Measurements from ENCODE around the gene LHX3. TPM values are rescaled to one million over a fixed set of nuclear protein-coding genes. Genes with fewer than 3 reads are reported as not detected.

The LHX3 gene
- polyA plus RNA-seq, 2 of the 4 experiments (the other 2 are of a cell fraction): 0.03 TPM; not detected in 1

DNA sequence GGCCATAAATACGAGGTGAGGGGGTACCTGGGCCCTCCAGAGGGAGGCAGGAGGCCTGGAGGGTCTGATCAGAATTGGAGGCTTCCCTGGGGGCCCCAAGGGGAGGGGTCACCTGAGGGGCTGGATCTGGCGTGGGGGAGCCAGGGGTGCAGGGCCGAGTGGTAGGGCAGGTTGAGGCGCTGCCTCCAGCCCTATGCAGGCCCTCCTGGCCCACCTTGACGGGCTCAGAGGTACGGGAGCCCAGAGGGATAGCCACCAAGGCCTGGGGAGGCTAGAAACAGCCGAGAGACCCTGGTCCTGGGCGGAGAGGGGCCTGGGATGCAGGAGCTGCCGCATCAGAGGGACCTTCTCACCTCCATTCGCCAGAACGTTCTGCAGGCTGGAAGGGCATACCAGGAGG, 24.3 kb downstream of the LHX3 start:
- no peaks in the 10 kb centered on the region for H3K4me1 ChIP-seq
- no peak for ATAC-seq
- no peak for FAIRE-seq
- no peak for TF ChIP-seq PHF8 (IDR thresholded peaks at IDR 0.05; ENCODE audit: borderline replicate concordance, low read depth)
- no peak for TF ChIP-seq EP300 (IDR thresholded peaks at IDR 0.05)
- H3K9me3 ChIP-seq: no peaks in the 10 kb centered on the region
- CTCF ChIA-PET: interaction anchor here (0.5 to 1.4 kb wide), 2 partner anchors 10 to 921 kb away, joined by 3 to 4 read pairs; no protein-coding TSS in a partner anchor
- no peak overlapping the region for H3K4me2 ChIP-seq
- no peak overlapping the region for H3K27ac ChIP-seq
- POLR2A ChIA-PET: no interaction called here
- no peak overlapping the region for H3K4me3 ChIP-seq
- DNase-seq (ENCODE audit: low read depth in 1 of 2, low spot score in 1 of 2): no peak
- 50% methylated on average over 10 of the region's 11 CpGs for WGBS (ENCODE audit: missing lambda C conversion rate)

DNA sequence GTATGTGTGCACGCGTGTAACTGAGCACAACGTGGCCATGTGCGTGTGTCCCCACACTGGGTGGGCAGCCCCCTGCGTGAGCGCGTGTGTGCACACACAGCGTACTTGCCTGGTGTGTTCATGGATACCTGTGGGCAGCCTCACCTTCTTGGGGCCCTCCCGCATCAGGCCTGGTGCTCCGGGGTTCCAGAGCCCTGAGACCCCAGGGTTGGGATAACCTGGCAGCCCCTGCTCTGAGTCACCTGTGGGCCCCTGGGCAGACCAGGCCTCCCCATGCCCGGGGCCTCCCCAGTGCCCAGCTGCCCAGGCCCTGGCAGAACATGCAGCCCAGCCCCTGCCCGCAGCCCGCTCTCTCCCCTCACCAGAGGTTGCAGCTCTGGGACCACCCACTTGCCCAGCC, 25.2 kb downstream of the LHX3 start:
- WGBS (ENCODE audit: missing lambda C conversion rate): 89% methylated on average over 11 of the region's 13 CpGs
- Histone ChIP-seq H3K4me1 (no peaks in the 10 kb centered on the region), H3K4me3 (no peak overlapping the region), H3K9me3 (no peaks in the 10 kb centered on the region), H3K27ac (no peak overlapping the region), H3K4me2 (no peak overlapping the region)
- ATAC-seq (no peak), DNase-seq (ENCODE audit: low read depth in 1 of 2, low spot score in 1 of 2) (no peak), FAIRE-seq (no peak)
- ChIA-PET CTCF (interaction anchor here (1.4 kb wide), 1 partner anchor 9 kb away, joined by 4 read pairs; no protein-coding TSS in a partner anchor), POLR2A (no interaction called here)
- TF ChIP-seq, protein P1, sequence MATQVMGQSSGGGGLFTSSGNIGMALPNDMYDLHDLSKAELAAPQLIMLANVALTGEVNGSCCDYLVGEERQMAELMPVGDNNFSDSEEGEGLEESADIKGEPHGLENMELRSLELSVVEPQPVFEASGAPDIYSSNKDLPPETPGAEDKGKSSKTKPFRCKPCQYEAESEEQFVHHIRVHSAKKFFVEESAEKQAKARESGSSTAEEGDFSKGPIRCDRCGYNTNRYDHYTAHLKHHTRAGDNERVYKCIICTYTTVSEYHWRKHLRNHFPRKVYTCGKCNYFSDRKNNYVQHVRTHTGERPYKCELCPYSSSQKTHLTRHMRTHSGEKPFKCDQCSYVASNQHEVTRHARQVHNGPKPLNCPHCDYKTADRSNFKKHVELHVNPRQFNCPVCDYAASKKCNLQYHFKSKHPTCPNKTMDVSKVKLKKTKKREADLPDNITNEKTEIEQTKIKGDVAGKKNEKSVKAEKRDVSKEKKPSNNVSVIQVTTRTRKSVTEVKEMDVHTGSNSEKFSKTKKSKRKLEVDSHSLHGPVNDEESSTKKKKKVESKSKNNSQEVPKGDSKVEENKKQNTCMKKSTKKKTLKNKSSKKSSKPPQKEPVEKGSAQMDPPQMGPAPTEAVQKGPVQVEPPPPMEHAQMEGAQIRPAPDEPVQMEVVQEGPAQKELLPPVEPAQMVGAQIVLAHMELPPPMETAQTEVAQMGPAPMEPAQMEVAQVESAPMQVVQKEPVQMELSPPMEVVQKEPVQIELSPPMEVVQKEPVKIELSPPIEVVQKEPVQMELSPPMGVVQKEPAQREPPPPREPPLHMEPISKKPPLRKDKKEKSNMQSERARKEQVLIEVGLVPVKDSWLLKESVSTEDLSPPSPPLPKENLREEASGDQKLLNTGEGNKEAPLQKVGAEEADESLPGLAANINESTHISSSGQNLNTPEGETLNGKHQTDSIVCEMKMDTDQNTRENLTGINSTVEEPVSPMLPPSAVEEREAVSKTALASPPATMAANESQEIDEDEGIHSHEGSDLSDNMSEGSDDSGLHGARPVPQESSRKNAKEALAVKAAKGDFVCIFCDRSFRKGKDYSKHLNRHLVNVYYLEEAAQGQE (IDR thresholded peaks at IDR 0.05): no peak
- TF ChIP-seq ELK1 (IDR thresholded peaks at IDR 0.05; ENCODE audit: low read depth, low read length) (no peak), CHD4 (IDR thresholded peaks at IDR 0.05; ENCODE audit: borderline replicate concordance) (no peak), ZFP36 (IDR thresholded peaks at IDR 0.05; ENCODE audit: borderline replicate concordance, partially characterized antibody) (no peak), POLR2AphosphoS2 (conservative IDR thresholded peaks at IDR 0.05; ENCODE audit: low read length) (no peak), NFE2L2 (conservative IDR thresholded peaks at IDR 0.05; ENCODE audit: low read length) (no peak), MYC (IDR thresholded peaks at IDR 0.05; ENCODE audit: borderline replicate concordance, low read length) (no peak), USF2 (IDR thresholded peaks at IDR 0.05) (no peak), CBX2 (IDR thresholded peaks at IDR 0.05; ENCODE audit: borderline replicate concordance, low read depth) (no peak), EP300 (IDR thresholded peaks at IDR 0.05) (no peak)

- no peak for FAIRE-seq
- H3K4me2 ChIP-seq: no peak overlapping the region
- WGBS (ENCODE audit: missing lambda C conversion rate): 60% methylated on average over 12 of the region's 12 CpGs
- no peaks in the 10 kb centered on the region for H3K4me1 ChIP-seq
- ChIA-PET CTCF (interaction anchor here (0.8 to 2.5 kb wide), 6 partner anchors 11 to 212 kb away, joined by 3 to 13 read pairs (median 3); no protein-coding TSS in a partner anchor), POLR2A (no interaction called here)
- no peak overlapping the region for H3K4me3 ChIP-seq
- no peaks in the 10 kb centered on the region for H3K9me3 ChIP-seq
- peak; percentile 5 to 37; a peak in 3 of 6 replicates for ATAC-seq
- DNase-seq (ENCODE audit: low read depth in 1 of 2, low spot score in 1 of 2): no peak
- no peak overlapping the region for H3K27ac ChIP-seq
- TF ChIP-seq JUN (IDR thresholded peaks at IDR 0.05) (no peak), HOXA7 (CRISPR knock-in tag; IDR thresholded peaks at IDR 0.05) (no peak), ESRRA (IDR thresholded peaks at IDR 0.05; ENCODE audit: borderline replicate concordance, low read length) (no peak), CHD4 (IDR thresholded peaks at IDR 0.05; ENCODE audit: borderline replicate concordance) (no peak), USF2 (IDR thresholded peaks at IDR 0.05) (no peak), KDM1A (IDR thresholded peaks at IDR 0.05; ENCODE audit: low read depth) (no peak), HOXB13 (CRISPR knock-in tag; IDR thresholded peaks at IDR 0.05; ENCODE audit: low read depth) (no peak), EP300 (IDR thresholded peaks at IDR 0.05) (no peak), NFE2L2 (conservative IDR thresholded peaks at IDR 0.05; ENCODE audit: low read length) (no peak), POLR2AphosphoS2 (conservative IDR thresholded peaks at IDR 0.05; ENCODE audit: low read length) (no peak), SMC3 (IDR thresholded peaks at IDR 0.05) (no peak), E2F6 (IDR thresholded peaks at IDR 0.05; ENCODE audit: borderline replicate concordance, low read depth) (no peak), RAD21 (conservative IDR thresholded peaks at IDR 0.05 in 1 of 2, IDR thresholded peaks at IDR 0.05 in 1 of 2) (no peak), ZFP36 (IDR thresholded peaks at IDR 0.05; ENCODE audit: borderline replicate concordance, partially characterized antibody) (no peak)
- TF ChIP-seq, protein P1 (IDR thresholded peaks at IDR 0.05): no peak
These were observed 25.8 kb downstream of the LHX3 start for GRCh38 chr9:136179101-136179616.
